H54 (cell line): ENCODE results near the gene GFM2.
A peak's percentile ranks its signal among the peaks of the same experiment; 100 is the strongest.
"Not testable (repeated sequence)": the region's sequence is repeated elsewhere in the genome, so short reads cannot be mapped to it uniquely, and the experiment has no call there.

Experiments used
- DNase-seq: peaks from one replicate; pipeline ENCODE4 v3.0.0; 2011; ENCODE audit warnings: low spot score, mixed read lengths; ENCODE audit not compliant: insufficient read length
- FAIRE-seq: peaks from 3 replicates; lab custom pipeline; 2011; peaks lifted over from hg19 to GRCh38; lab: Jason Lieb, UNC
- POLR2A ChIP-seq: IDR thresholded peaks from 2 replicates; pipeline ENCODE4 v1.6.1; 2011; ENCODE audit warnings: low read depth, mild to moderate bottlenecking, low read length

Gene GFM2

GRCh38 chr5:74763504-74763903, 3.4 kb downstream of the GFM2 start:
- no peak for TF ChIP-seq POLR2A
- DNase-seq (no peak), FAIRE-seq (no peak)

- no peak for TF ChIP-seq POLR2A
- FAIRE-seq (peak; percentile 98), DNase-seq (peak; percentile 15)
Observed at GRCh38 chr5:74762599-74762998, 4.3 kb downstream of the GFM2 start.

- no peak for DNase-seq
- no peak for TF ChIP-seq POLR2A
Observed at GRCh38 chr5:74761241-74761640, 5.7 kb downstream of the GFM2 start.

GRCh38 chr5:74748742-74749141, 18.2 kb downstream of the GFM2 start:
- not testable (repeated sequence) for DNase-seq, FAIRE-seq

More at GRCh38 chr5:74761241-74761640, 5.7 kb downstream of the GFM2 start:
- peak; percentile 84 for FAIRE-seq

- DNase-seq (no peak), FAIRE-seq (no peak)
- TF ChIP-seq POLR2A, result no peak
Observed at GRCh38 chr5:74738406-74738805, 28.5 kb downstream of the GFM2 start.

GRCh38 chr5:74736759-74737158, 30.2 kb downstream of the GFM2 start:
- DNase-seq (no peak), FAIRE-seq (no peak)
- no peak for TF ChIP-seq POLR2A

GRCh38 chr5:74725331-74725730, 41.6 kb downstream of the GFM2 start:
- FAIRE-seq (peak; percentile 15), DNase-seq (no peak)
- no peak for TF ChIP-seq POLR2A

GRCh38 chr5:74722271-74722670, 44.6 kb downstream of the GFM2 start:
- DNase-seq, result no peak
- no peak for FAIRE-seq
- TF ChIP-seq POLR2A, result no peak

GRCh38 chr5:74717596-74717995, 49.3 kb downstream of the GFM2 start:
- FAIRE-seq, result no peak
- no peak for DNase-seq
- no peak for TF ChIP-seq POLR2A

GRCh38 chr5:74693191-74693590, 73.7 kb downstream of the GFM2 start:
- FAIRE-seq (no peak), DNase-seq (no peak)
- no peak for TF ChIP-seq POLR2A

GRCh38 chr5:74686962-74687751, 79.8 kb downstream of the GFM2 start:
- TF ChIP-seq POLR2A, result no peak
- DNase-seq (no peak), FAIRE-seq (peak; percentile 74)

GRCh38 chr5:74685979-74686631, 80.8 kb downstream of the GFM2 start:
- no peak for FAIRE-seq
- no peak for DNase-seq

GRCh38 chr5:74684900-74685851, 81.7 kb downstream of the GFM2 start, which contains the start of gene HEXB:
Gene HEXB (plus strand): TSS chr5:74685233. CDS start chr5:74685261, 28 bp downstream.
- DNase-seq, result peak; percentile 86
- no peak for FAIRE-seq
- TF ChIP-seq POLR2A, result peak; percentile 98

More at GRCh38 chr5:74685979-74686631, 80.8 kb downstream of the GFM2 start:
- no peak for TF ChIP-seq POLR2A
